Central memory CD8-positive, alpha-beta T cell (primary cell): ENCODE data around the gene CDK17.

ENCODE experiments used
- ATAC-seq: fragments of 150-1000 bp; cut with Tn5 transposase; replicated peaks from 2 replicates; pipeline ENCODE4 v1.10.0; 2022; ENCODE audit warnings: mild to moderate bottlenecking, moderate FRiP score, moderate number of reproducible peaks; ENCODE audit not compliant: poor library complexity, severe bottlenecking; ENCODE audit errors: extremely low read depth
- DNase-seq, 2 donors: peaks; one replicate each; pipeline ENCODE4 v3.0.0; 2021; ENCODE audit warnings: low spot score in 2 of 2
- H3K27ac Mint-ChIP-seq: one replicate; pipeline ENCODE4 v1.8.0; 2022; ENCODE audit warnings: low read depth, mild to moderate bottlenecking, moderate library complexity, mixed read lengths
- H3K27me3 Mint-ChIP-seq: one replicate; pipeline ENCODE4 v1.8.0; 2022; ENCODE audit warnings: mixed read lengths
- H3K36me3 Mint-ChIP-seq: one replicate; pipeline ENCODE4 v1.8.0; 2022; ENCODE audit warnings: mild to moderate bottlenecking, moderate library complexity, mixed read lengths; ENCODE audit not compliant: insufficient read depth
- H3K4me1 Mint-ChIP-seq: one replicate; pipeline ENCODE4 v1.8.0; 2022; ENCODE audit warnings: mixed read lengths
- H3K4me3 Mint-ChIP-seq: one replicate; pipeline ENCODE4 v1.8.0; 2022; ENCODE audit warnings: mild to moderate bottlenecking, moderate library complexity, mixed read lengths
- H3K9me3 Mint-ChIP-seq: one replicate; pipeline ENCODE4 v1.8.0; 2022; ENCODE audit warnings: mixed read lengths

The CDK17 gene

GRCh38 chr12:96257550-96258103 lies 142.6 kb downstream of the CDK17 start:
- H3K27ac Mint-ChIP-seq: no peak overlapping the region
- H3K27me3 Mint-ChIP-seq: no peaks in the 10 kb centered on the region
- H3K36me3 Mint-ChIP-seq: peaks cover 34% of the 10 kb centered on the region
- DNase-seq (no peak), ATAC-seq (no peak)
- no peak overlapping the region for H3K4me3 Mint-ChIP-seq
- peaks cover 9% of the 10 kb centered on the region for H3K4me1 Mint-ChIP-seq
- no peaks in the 10 kb centered on the region for H3K9me3 Mint-ChIP-seq

DNA sequence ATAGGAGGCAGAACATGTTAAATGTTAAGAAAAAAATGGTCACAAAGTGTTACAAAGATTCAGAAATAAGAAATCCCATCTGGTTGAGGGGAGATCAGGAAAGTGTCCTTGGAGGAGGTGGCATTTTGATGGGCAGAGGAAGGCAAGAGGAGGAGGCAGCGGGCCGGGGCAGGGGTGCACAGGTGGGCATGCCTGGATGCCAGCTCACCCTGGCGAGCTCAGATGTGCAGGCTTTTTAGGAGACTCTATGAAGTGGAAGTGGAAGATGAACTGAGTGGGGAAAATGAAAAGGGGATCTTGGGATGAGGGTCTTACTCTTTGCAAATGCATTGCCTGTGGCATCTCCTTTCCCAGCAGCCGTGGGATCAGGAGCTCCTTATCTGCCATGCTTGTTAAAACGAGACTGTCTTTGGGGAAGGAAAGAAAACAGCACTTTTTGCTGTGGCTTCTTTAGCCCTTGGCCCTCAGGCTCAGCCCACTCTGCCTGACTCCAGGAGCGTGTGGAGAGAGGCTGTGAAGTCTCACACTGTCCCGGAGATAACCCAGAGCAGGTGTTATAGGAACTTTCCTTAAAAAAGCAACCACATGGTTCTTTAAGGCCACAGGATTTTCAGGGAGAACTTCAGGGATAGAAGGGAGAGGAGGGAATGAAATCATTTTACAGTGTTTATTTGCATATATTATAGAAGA lies 143.4 kb downstream of the CDK17 start:
- ATAC-seq (no peak), DNase-seq (no peak)
- Mint-ChIP-seq H3K36me3 (peaks cover 30% of the 10 kb centered on the region), H3K4me1 (peaks cover 13% of the 10 kb centered on the region), H3K4me3 (no peak overlapping the region), H3K9me3 (no peaks in the 10 kb centered on the region), H3K27ac (no peak overlapping the region), H3K27me3 (no peaks in the 10 kb centered on the region)

- Mint-ChIP-seq H3K4me1 (peaks cover 29% of the 10 kb centered on the region), H3K27ac (no peak overlapping the region), H3K36me3 (peaks cover 26% of the 10 kb centered on the region), H3K27me3 (no peaks in the 10 kb centered on the region), H3K4me3 (no peak overlapping the region), H3K9me3 (no peaks in the 10 kb centered on the region)
- DNase-seq: no peak
- ATAC-seq: no peak
These were observed 145.2 kb downstream of the CDK17 start for GRCh38 chr12:96255077-96255476.

- Mint-ChIP-seq H3K27me3 (no peaks in the 10 kb centered on the region), H3K9me3 (no peaks in the 10 kb centered on the region), H3K4me1 (peaks cover 44% of the 10 kb centered on the region), H3K4me3 (no peak overlapping the region), H3K36me3 (peaks cover 44% of the 10 kb centered on the region), H3K27ac (peak overlapping the region; percentile 88)
- no peak for ATAC-seq
- no peak for DNase-seq
These were observed 150.0 kb downstream of the CDK17 start for GRCh38 chr12:96250119-96250685.

GRCh38 chr12:96249196-96250118 lies 150.8 kb downstream of the CDK17 start:
- ATAC-seq (no peak), DNase-seq (no peak)
- Mint-ChIP-seq H3K4me1 (peaks cover 44% of the 10 kb centered on the region), H3K9me3 (no peaks in the 10 kb centered on the region), H3K27ac (peak overlapping the region; percentile 88), H3K27me3 (no peaks in the 10 kb centered on the region), H3K4me3 (no peak overlapping the region), H3K36me3 (peaks cover 42% of the 10 kb centered on the region)

GRCh38 chr12:96248136-96248931 lies 151.9 kb downstream of the CDK17 start:
- peaks cover 38% of the 10 kb centered on the region for H3K4me1 Mint-ChIP-seq
- H3K4me3 Mint-ChIP-seq: no peak overlapping the region
- ATAC-seq (no peak), DNase-seq (no peak)
- no peaks in the 10 kb centered on the region for H3K27me3 Mint-ChIP-seq
- no peaks in the 10 kb centered on the region for H3K9me3 Mint-ChIP-seq
- peak overlapping the region; percentile 35 for H3K27ac Mint-ChIP-seq
- H3K36me3 Mint-ChIP-seq: peaks cover 42% of the 10 kb centered on the region

DNA sequence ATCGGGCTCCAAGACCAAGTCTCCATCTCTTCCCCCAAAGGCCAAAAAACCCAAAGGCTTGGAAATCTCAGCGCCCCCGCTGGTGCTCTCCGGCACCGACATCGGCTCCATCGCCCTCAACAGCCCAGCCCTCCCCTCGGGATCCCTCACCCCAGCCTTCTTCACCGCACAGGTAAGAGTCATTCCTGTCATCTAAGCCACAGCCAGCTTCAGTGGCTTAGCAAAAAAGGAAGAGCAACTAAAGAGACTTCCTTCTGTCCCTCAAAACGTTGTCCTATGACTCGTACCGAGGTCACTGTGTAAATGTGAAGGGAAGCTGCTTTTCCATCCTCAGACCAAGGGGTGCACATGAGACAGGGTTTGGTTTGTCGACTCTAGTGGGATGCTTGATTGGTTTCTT lies 152.7 kb downstream of the CDK17 start:
- Mint-ChIP-seq H3K36me3 (peaks cover 46% of the 10 kb centered on the region), H3K27me3 (no peaks in the 10 kb centered on the region), H3K4me1 (peaks cover 44% of the 10 kb centered on the region), H3K9me3 (no peaks in the 10 kb centered on the region), H3K4me3 (no peak overlapping the region), H3K27ac (peak overlapping the region; percentile 79)
- ATAC-seq (no peak), DNase-seq (no peak)

GRCh38 chr12:96246926-96247505 lies 153.2 kb downstream of the CDK17 start:
- Mint-ChIP-seq H3K36me3 (peaks cover 51% of the 10 kb centered on the region), H3K27me3 (no peaks in the 10 kb centered on the region), H3K27ac (peak overlapping the region; percentile 79), H3K9me3 (no peaks in the 10 kb centered on the region), H3K4me1 (peaks cover 45% of the 10 kb centered on the region), H3K4me3 (peak overlapping the region; percentile 2)
- DNase-seq (no peak), ATAC-seq (no peak)

DNA sequence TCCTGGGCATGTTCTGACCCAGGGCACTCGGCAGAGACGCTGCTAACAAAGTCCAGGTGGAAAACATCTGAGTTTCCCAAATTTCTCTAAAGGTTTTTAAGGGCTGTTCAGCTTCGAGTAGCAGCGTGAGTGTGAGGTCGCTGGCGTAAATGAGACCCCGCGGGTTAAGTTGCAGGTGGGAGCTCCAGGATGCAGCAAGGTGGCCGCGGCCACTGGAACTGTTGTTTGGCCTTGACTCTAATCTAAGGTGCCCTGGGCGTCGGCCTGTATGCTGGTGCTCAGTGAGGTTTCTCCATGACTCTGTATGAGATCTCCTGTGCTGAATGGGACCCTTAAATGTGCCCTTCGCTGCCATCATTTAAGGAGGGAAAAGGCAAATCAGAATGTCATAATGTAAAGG lies 155.4 kb downstream of the CDK17 start:
- ATAC-seq: no peak
- H3K27me3 Mint-ChIP-seq: no peaks in the 10 kb centered on the region
- DNase-seq: no peak
- no peak overlapping the region for H3K27ac Mint-ChIP-seq
- H3K36me3 Mint-ChIP-seq: peaks cover 52% of the 10 kb centered on the region
- no peaks in the 10 kb centered on the region for H3K9me3 Mint-ChIP-seq
- no peak overlapping the region for H3K4me3 Mint-ChIP-seq
- H3K4me1 Mint-ChIP-seq: peaks cover 47% of the 10 kb centered on the region

DNA sequence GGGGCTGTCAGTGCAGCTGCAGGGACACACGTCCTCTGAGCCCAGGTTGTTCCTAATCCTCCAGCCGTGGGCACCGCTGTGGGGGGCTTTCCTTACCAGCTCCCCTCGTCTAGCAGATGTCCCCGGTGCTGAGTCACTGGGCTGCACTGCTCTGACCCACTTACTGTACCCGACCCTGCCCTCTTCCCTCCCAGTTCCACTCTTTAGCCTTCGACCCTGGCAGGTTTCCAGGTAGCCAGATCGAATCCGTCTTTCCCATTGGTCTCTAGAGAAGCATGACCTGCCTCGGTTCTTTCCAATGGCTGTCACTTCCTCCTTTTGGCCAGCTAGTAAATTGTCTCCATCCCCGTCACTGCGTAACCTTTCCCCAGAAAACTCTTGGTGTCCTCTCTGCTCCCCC lies 157.6 kb downstream of the CDK17 start:
- Mint-ChIP-seq H3K36me3 (peaks cover 36% of the 10 kb centered on the region), H3K27me3 (no peaks in the 10 kb centered on the region), H3K4me1 (peaks cover 57% of the 10 kb centered on the region), H3K27ac (peak overlapping the region; percentile 98), H3K9me3 (no peaks in the 10 kb centered on the region), H3K4me3 (peak overlapping the region; percentile 73)
- DNase-seq (no peak), ATAC-seq (no peak)

GRCh38 chr12:96241846-96242256 lies 158.4 kb downstream of the CDK17 start:
- ATAC-seq: peak; percentile 97
- H3K4me1 Mint-ChIP-seq: peaks cover 61% of the 10 kb centered on the region
- peaks cover 32% of the 10 kb centered on the region for H3K36me3 Mint-ChIP-seq

More at GRCh38 chr12:96241846-96242256, 158.4 kb downstream of the CDK17 start:
- H3K9me3 Mint-ChIP-seq: no peaks in the 10 kb centered on the region
- DNase-seq: peak; percentile 46 to 90
- peak overlapping the region; percentile 98 for H3K27ac Mint-ChIP-seq
- no peaks in the 10 kb centered on the region for H3K27me3 Mint-ChIP-seq
- peak overlapping the region; percentile 73 for H3K4me3 Mint-ChIP-seq
